HS-27A (cell line): Measurements from ENCODE around the gene RPTOR.
"Not testable (repeated sequence)": the region's sequence is repeated elsewhere in the genome, so short reads cannot be mapped to it uniquely, and the experiment has no call there.

Experiments used
- DNase-seq: peaks from one replicate; pipeline ENCODE4 v3.0.0-alpha.2; 2012; ENCODE audit warnings: low read depth, missing footprints

The RPTOR gene

GRCh38 chr17:80544655-80545498 lies at the start of gene RPTOR:
Gene RPTOR (plus strand): TSS chr17:80544838. CDS start chr17:80545630, 792 bp downstream.
- peak; percentile 51 for DNase-seq

- DNase-seq = no peak
Observed at GRCh38 chr17:80497726-80498241, 46.9 kb upstream of the RPTOR start.

GRCh38 chr17:80498242-80498919 lies 46.3 kb upstream of the RPTOR start:
- DNase-seq = no peak

GRCh38 chr17:80498920-80499410 lies 45.7 kb upstream of the RPTOR start:
- DNase-seq = no peak

GRCh38 chr17:80499560-80499959 lies 45.1 kb upstream of the RPTOR start:
- DNase-seq = no peak

GRCh38 chr17:80499961-80500665 lies 44.5 kb upstream of the RPTOR start:
- no peak for DNase-seq

GRCh38 chr17:80501741-80502577 lies 42.7 kb upstream of the RPTOR start:
- DNase-seq = no peak

GRCh38 chr17:80502578-80502877 lies 42.1 kb upstream of the RPTOR start:
- no peak for DNase-seq

GRCh38 chr17:80503031-80503430 lies 41.6 kb upstream of the RPTOR start:
- no peak for DNase-seq

- no peak for DNase-seq
Observed at GRCh38 chr17:80503921-80504320, 40.7 kb upstream of the RPTOR start.

GRCh38 chr17:80504686-80505413 lies 39.8 kb upstream of the RPTOR start:
- no peak for DNase-seq

- not testable (repeated sequence) for DNase-seq
Observed at GRCh38 chr17:80507177-80507576, 37.5 kb upstream of the RPTOR start.

GRCh38 chr17:80507965-80508364 lies 36.7 kb upstream of the RPTOR start:
- no peak for DNase-seq

GRCh38 chr17:80509311-80509710 lies 35.3 kb upstream of the RPTOR start:
- no peak for DNase-seq

GRCh38 chr17:80510132-80510531 lies 34.5 kb upstream of the RPTOR start:
- DNase-seq = no peak

- no peak for DNase-seq
Observed at GRCh38 chr17:80510772-80511171, 33.9 kb upstream of the RPTOR start.

- DNase-seq = no peak
Observed at GRCh38 chr17:80511222-80512180, 33.1 kb upstream of the RPTOR start.

GRCh38 chr17:80512233-80512632 lies 32.4 kb upstream of the RPTOR start:
- DNase-seq = no peak

GRCh38 chr17:80513201-80513600 lies 31.4 kb upstream of the RPTOR start:
- no peak for DNase-seq

GRCh38 chr17:80513892-80514291 lies 30.7 kb upstream of the RPTOR start:
- no peak for DNase-seq
